ENCODE results near the gene SMARCD1.

The SMARCD1 gene

GRCh38 chr12:50106907-50107306, 21.8 kb downstream of the SMARCD1 start:
- Histone ChIP-seq H3K27me3 (ENCODE audit: control insufficient read depth, insufficient read depth, low read length) (no peaks in the 10 kb centered on the region), H3K9ac (ENCODE audit: low read depth, low read length) (no peak overlapping the region), H3K4me3 (ENCODE audit: low read depth, low read length) (no peak overlapping the region), H3K9me3 (ENCODE audit: control insufficient read depth, insufficient read depth, low read length) (no peaks in the 10 kb centered on the region), H3K27ac (ENCODE audit: low read depth, low read length) (no peak overlapping the region), H3K36me3 (ENCODE audit: control insufficient read depth, insufficient read depth, low read length) (peaks cover 6% of the 10 kb centered on the region; the same call in 1 of the 2 replicates), H3K4me1 (ENCODE audit: control insufficient read depth, insufficient read depth, low read length) (peaks cover 17% of the 10 kb centered on the region)

- H3K9me3 ChIP-seq (ENCODE audit: control insufficient read depth, insufficient read depth, low read length) = no peaks in the 10 kb centered on the region
- no peak overlapping the region for H3K27ac ChIP-seq (ENCODE audit: low read depth, low read length)
- no peaks in the 10 kb centered on the region for H3K36me3 ChIP-seq (ENCODE audit: control insufficient read depth, insufficient read depth, low read length)
- no peaks in the 10 kb centered on the region for H3K27me3 ChIP-seq (ENCODE audit: control insufficient read depth, insufficient read depth, low read length)
- H3K4me1 ChIP-seq (ENCODE audit: control insufficient read depth, insufficient read depth, low read length) = peaks cover 17% of the 10 kb centered on the region
- H3K4me3 ChIP-seq (ENCODE audit: low read depth, low read length) = no peak overlapping the region
- H3K9ac ChIP-seq (ENCODE audit: low read depth, low read length) = no peak overlapping the region
These were observed 22.5 kb downstream of the SMARCD1 start for GRCh38 chr12:50107416-50108268.

GRCh38 chr12:50109319-50109718, 24.2 kb downstream of the SMARCD1 start:
- H3K27ac ChIP-seq (ENCODE audit: low read depth, low read length) = no peak overlapping the region
- no peak overlapping the region for H3K4me3 ChIP-seq (ENCODE audit: low read depth, low read length)

GRCh38 chr12:50110127-50110761, 25.1 kb downstream of the SMARCD1 start:
- Histone ChIP-seq H3K27me3 (ENCODE audit: control insufficient read depth, insufficient read depth, low read length) (no peaks in the 10 kb centered on the region), H3K4me1 (ENCODE audit: control insufficient read depth, insufficient read depth, low read length) (peaks cover 11% of the 10 kb centered on the region), H3K9me3 (ENCODE audit: control insufficient read depth, insufficient read depth, low read length) (no peaks in the 10 kb centered on the region), H3K27ac (ENCODE audit: low read depth, low read length) (peak overlapping the region; percentile 73), H3K36me3 (ENCODE audit: control insufficient read depth, insufficient read depth, low read length) (no peaks in the 10 kb centered on the region), H3K9ac (ENCODE audit: low read depth, low read length) (no peak overlapping the region), H3K4me3 (ENCODE audit: low read depth, low read length) (no peak overlapping the region)

More at GRCh38 chr12:50109319-50109718, 24.2 kb downstream of the SMARCD1 start:
- H3K27me3 ChIP-seq (ENCODE audit: control insufficient read depth, insufficient read depth, low read length) = no peaks in the 10 kb centered on the region
- peaks cover 11% of the 10 kb centered on the region for H3K4me1 ChIP-seq (ENCODE audit: control insufficient read depth, insufficient read depth, low read length)
- H3K9me3 ChIP-seq (ENCODE audit: control insufficient read depth, insufficient read depth, low read length) = no peaks in the 10 kb centered on the region
- H3K36me3 ChIP-seq (ENCODE audit: control insufficient read depth, insufficient read depth, low read length) = no peaks in the 10 kb centered on the region
- no peak overlapping the region for H3K9ac ChIP-seq (ENCODE audit: low read depth, low read length)

GRCh38 chr12:50110762-50111351, 25.7 kb downstream of the SMARCD1 start:
- Histone ChIP-seq H3K4me3 (ENCODE audit: low read depth, low read length) (no peak overlapping the region), H3K9ac (ENCODE audit: low read depth, low read length) (no peak overlapping the region), H3K36me3 (ENCODE audit: control insufficient read depth, insufficient read depth, low read length) (no peaks in the 10 kb centered on the region), H3K27ac (ENCODE audit: low read depth, low read length) (peak overlapping the region; percentile 73), H3K9me3 (ENCODE audit: control insufficient read depth, insufficient read depth, low read length) (no peaks in the 10 kb centered on the region), H3K4me1 (ENCODE audit: control insufficient read depth, insufficient read depth, low read length) (peaks cover 11% of the 10 kb centered on the region), H3K27me3 (ENCODE audit: control insufficient read depth, insufficient read depth, low read length) (no peaks in the 10 kb centered on the region)

- Histone ChIP-seq H3K9ac (ENCODE audit: low read depth, low read length) (no peak overlapping the region), H3K4me3 (ENCODE audit: low read depth, low read length) (peak overlapping the region; percentile 49; the same call in 1 of the 2 replicates), H3K4me1 (ENCODE audit: control insufficient read depth, insufficient read depth, low read length) (peaks cover 11% of the 10 kb centered on the region), H3K36me3 (ENCODE audit: control insufficient read depth, insufficient read depth, low read length) (no peaks in the 10 kb centered on the region), H3K27me3 (ENCODE audit: control insufficient read depth, insufficient read depth, low read length) (no peaks in the 10 kb centered on the region), H3K27ac (ENCODE audit: low read depth, low read length) (no peak overlapping the region), H3K9me3 (ENCODE audit: control insufficient read depth, insufficient read depth, low read length) (no peaks in the 10 kb centered on the region)
These were observed 26.2 kb downstream of the SMARCD1 start for GRCh38 chr12:50111395-50111692.

- no peaks in the 10 kb centered on the region for H3K36me3 ChIP-seq (ENCODE audit: control insufficient read depth, insufficient read depth, low read length)
- no peaks in the 10 kb centered on the region for H3K9me3 ChIP-seq (ENCODE audit: control insufficient read depth, insufficient read depth, low read length)
- H3K27me3 ChIP-seq (ENCODE audit: control insufficient read depth, insufficient read depth, low read length) = no peaks in the 10 kb centered on the region
- H3K27ac ChIP-seq (ENCODE audit: low read depth, low read length) = peak within 1 kb of the TSS; percentile 92
- peak within 1 kb of the TSS; percentile 87 for H3K4me3 ChIP-seq (ENCODE audit: low read depth, low read length)
- H3K9ac ChIP-seq (ENCODE audit: low read depth, low read length) = peak within 1 kb of the TSS; percentile 65
- peaks cover 11% of the 10 kb centered on the region for H3K4me1 ChIP-seq (ENCODE audit: control insufficient read depth, insufficient read depth, low read length)
These were observed 26.7 kb downstream of the SMARCD1 start, which contains the start of gene COX14 for GRCh38 chr12:50111693-50112455. Gene COX14 (plus strand): TSS chr12:50112236. CDS start chr12:50120044, 7,808 bp downstream.

GRCh38 chr12:50112456-50113218, 27.5 kb downstream of the SMARCD1 start:
- Histone ChIP-seq H3K27ac (ENCODE audit: low read depth, low read length) (peak overlapping the region; percentile 92), H3K4me3 (ENCODE audit: low read depth, low read length) (peak overlapping the region; percentile 87), H3K9ac (ENCODE audit: low read depth, low read length) (peak overlapping the region; percentile 65), H3K27me3 (ENCODE audit: control insufficient read depth, insufficient read depth, low read length) (no peaks in the 10 kb centered on the region), H3K36me3 (ENCODE audit: control insufficient read depth, insufficient read depth, low read length) (no peaks in the 10 kb centered on the region), H3K4me1 (ENCODE audit: control insufficient read depth, insufficient read depth, low read length) (peaks cover 11% of the 10 kb centered on the region), H3K9me3 (ENCODE audit: control insufficient read depth, insufficient read depth, low read length) (no peaks in the 10 kb centered on the region)

GRCh38 chr12:50117057-50117622, 32.0 kb downstream of the SMARCD1 start:
- Histone ChIP-seq H3K36me3 (ENCODE audit: control insufficient read depth, insufficient read depth, low read length) (peaks cover 5% of the 10 kb centered on the region; the same call in 1 of the 2 replicates), H3K27me3 (ENCODE audit: control insufficient read depth, insufficient read depth, low read length) (no peaks in the 10 kb centered on the region), H3K27ac (ENCODE audit: low read depth, low read length) (no peak overlapping the region), H3K9ac (ENCODE audit: low read depth, low read length) (no peak overlapping the region), H3K4me1 (ENCODE audit: control insufficient read depth, insufficient read depth, low read length) (no peaks in the 10 kb centered on the region), H3K9me3 (ENCODE audit: control insufficient read depth, insufficient read depth, low read length) (no peaks in the 10 kb centered on the region), H3K4me3 (ENCODE audit: low read depth, low read length) (no peak overlapping the region)

GRCh38 chr12:50119387-50119786, 34.2 kb downstream of the SMARCD1 start:
- Histone ChIP-seq H3K27me3 (ENCODE audit: control insufficient read depth, insufficient read depth, low read length) (no peaks in the 10 kb centered on the region), H3K4me1 (ENCODE audit: control insufficient read depth, insufficient read depth, low read length) (no peaks in the 10 kb centered on the region), H3K9ac (ENCODE audit: low read depth, low read length) (no peak overlapping the region), H3K9me3 (ENCODE audit: control insufficient read depth, insufficient read depth, low read length) (no peaks in the 10 kb centered on the region), H3K27ac (ENCODE audit: low read depth, low read length) (no peak overlapping the region), H3K36me3 (ENCODE audit: control insufficient read depth, insufficient read depth, low read length) (peaks cover 5% of the 10 kb centered on the region; the same call in 1 of the 2 replicates), H3K4me3 (ENCODE audit: low read depth, low read length) (no peak overlapping the region)

Measured in HUES48 (cell line).